Measurements from ENCODE around the gene MRGPRF. TPM values are rescaled to one million over a fixed set of nuclear protein-coding genes. Genes with fewer than 3 reads are reported as not detected.

The MRGPRF gene
- total RNA-seq, 2 donors from 2014 or later, result 10.8 to 17.6 TPM

DNA sequence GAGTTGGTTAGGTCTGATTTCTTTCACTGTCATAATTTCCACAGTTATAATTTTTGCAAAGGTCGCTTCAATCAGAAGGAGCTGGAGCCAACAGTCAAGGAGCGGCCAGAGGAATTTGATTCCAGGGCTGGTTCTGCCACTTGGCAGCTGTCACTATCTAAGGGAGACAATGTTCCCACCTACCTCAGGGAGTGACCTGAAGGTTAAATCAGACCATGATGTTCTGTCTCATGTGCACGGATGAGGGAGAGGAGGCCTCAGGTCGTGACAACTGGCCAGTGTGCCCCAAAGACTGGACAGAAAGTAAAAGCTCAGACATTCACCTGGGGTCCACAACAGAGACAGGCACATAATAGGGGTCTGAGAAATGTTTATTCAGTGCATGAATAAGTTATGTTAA is 39.8 kb downstream of the MRGPRF start:
- Histone ChIP-seq H3K36me3 (no peaks in the 10 kb centered on the region), H3K9me3 (no peaks in the 10 kb centered on the region), H3K27me3 (no peaks in the 10 kb centered on the region), H3K4me1 (peaks cover 0 to 1% of the 10 kb centered on the region in 2 donors), H3K4me3 (no peak overlapping the region), H3K27ac (no peak overlapping the region)
- DNase-seq (ENCODE audit: low spot score), result no peak
- TF ChIP-seq, protein P1, sequence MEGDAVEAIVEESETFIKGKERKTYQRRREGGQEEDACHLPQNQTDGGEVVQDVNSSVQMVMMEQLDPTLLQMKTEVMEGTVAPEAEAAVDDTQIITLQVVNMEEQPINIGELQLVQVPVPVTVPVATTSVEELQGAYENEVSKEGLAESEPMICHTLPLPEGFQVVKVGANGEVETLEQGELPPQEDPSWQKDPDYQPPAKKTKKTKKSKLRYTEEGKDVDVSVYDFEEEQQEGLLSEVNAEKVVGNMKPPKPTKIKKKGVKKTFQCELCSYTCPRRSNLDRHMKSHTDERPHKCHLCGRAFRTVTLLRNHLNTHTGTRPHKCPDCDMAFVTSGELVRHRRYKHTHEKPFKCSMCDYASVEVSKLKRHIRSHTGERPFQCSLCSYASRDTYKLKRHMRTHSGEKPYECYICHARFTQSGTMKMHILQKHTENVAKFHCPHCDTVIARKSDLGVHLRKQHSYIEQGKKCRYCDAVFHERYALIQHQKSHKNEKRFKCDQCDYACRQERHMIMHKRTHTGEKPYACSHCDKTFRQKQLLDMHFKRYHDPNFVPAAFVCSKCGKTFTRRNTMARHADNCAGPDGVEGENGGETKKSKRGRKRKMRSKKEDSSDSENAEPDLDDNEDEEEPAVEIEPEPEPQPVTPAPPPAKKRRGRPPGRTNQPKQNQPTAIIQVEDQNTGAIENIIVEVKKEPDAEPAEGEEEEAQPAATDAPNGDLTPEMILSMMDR (IDR thresholded peaks at IDR 0.05), result no peak

DNA sequence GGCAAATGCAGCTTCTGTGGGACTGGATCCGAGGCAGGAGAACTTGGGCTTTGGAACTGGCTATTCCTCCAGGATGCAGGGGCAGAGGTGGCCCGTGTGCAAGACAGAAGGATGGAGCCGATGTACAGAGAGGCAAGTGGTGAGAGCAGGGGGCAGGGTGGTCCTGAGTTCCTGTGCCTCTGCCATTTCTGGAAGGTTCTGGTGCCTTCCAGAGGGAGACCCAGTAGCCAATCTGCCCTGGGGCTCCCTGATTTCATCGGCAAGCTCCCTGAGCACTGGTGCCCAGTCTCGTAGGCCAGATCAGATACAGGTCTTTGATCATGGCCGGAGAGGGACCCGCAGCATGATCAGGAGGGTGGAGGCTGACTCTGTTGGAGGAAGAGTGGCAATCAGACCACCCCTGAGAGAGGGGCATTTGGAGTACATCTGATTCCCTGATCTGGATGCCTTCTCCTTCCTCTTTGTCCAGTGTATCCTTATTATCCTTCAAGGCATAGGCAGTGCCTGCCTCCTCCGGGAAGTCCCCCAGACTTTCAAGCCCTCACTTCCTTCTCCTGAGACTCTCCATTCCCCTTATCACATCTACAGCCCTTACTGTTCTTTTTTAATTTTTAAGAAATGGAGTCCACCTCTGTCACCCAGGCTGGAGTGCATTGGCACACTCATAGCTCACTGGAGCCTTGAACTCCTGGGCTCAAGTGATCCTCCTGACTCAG is 42.0 kb downstream of the MRGPRF start:
- Histone ChIP-seq H3K4me3 (no peak overlapping the region), H3K27me3 (no peaks in the 10 kb centered on the region), H3K9me3 (no peaks in the 10 kb centered on the region), H3K4me1 (no peaks in the 10 kb centered on the region), H3K36me3 (no peaks in the 10 kb centered on the region), H3K27ac (no peak overlapping the region)
- no peak for DNase-seq (ENCODE audit: low spot score)
- TF ChIP-seq, protein P1 (IDR thresholded peaks at IDR 0.05), result no peak

DNA sequence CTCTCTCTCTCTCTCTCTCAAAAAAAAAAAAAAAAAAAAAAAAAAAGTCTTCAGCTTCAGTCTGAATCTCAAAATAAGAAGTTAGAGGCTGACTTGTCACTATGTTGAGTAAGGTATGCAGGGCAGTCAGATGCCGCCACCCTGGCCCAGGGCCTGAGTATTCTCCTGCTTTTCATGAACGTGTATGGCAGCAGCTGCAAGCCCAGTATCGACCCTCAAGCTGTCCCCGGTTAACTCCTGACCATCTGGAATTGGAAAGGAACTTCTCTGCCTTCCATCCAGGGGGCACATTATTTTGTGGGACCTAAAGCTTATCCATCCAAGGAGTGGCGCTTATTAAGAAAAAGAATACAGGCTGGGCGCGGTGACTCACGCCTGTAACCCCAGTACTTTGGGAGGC is 43.7 kb downstream of the MRGPRF start:
- Histone ChIP-seq H3K36me3 (no peaks in the 10 kb centered on the region), H3K27me3 (no peaks in the 10 kb centered on the region), H3K4me1 (no peaks in the 10 kb centered on the region), H3K4me3 (no peak overlapping the region), H3K27ac (no peak overlapping the region), H3K9me3 (no peaks in the 10 kb centered on the region)
- no peak for DNase-seq (ENCODE audit: low spot score)
- TF ChIP-seq, protein P1 (IDR thresholded peaks at IDR 0.05), result no peak

DNA sequence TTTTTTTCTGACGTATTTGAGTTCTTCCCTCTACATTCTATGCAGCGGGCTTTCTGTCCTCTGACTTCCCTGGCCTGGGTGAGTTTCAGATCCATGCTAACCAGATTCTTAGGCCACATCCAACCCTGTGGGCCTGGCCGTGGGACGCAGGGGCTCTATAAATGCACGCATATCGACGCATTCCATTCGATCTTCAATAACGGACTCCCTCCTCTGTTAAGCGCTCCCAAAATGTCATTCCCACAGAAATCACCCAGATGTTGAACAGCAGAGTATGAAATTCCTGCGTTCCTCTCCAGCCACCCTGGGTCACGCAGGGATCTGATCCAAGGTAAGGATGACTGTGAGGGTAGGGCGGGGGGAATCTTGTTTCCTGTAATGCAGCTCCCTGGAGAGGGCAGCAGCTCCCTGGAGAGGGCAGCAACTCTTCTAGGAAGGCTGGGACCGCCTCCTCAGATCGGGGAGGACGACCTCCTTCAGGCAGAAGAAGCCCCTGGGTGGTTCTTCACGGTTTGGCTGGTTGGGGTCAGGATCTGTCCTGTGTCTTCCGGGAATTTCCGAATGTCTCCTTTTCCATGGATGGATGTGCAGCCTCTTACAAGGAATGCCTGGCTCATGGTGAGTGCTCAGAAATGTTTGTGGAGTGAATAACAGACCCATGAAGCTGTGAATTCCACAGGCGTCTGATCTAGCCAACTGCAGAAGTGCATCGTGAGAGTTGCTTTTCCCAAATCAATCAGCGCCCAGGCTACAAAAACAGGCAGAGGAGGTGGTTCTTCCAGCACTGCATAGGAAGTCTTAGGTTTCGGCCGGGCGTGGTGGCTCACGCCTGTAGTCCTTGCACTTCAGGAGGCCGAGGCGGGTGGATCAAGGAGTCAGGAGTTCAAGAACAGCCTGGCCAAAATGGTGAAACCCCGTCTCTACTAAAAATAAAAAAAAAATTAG is 44.5 kb downstream of the MRGPRF start:
- DNase-seq (ENCODE audit: low spot score), result no peak
- Histone ChIP-seq H3K9me3 (no peaks in the 10 kb centered on the region), H3K36me3 (no peaks in the 10 kb centered on the region), H3K4me3 (no peak overlapping the region), H3K27me3 (no peaks in the 10 kb centered on the region), H3K4me1 (no peaks in the 10 kb centered on the region), H3K27ac (no peak overlapping the region)
- TF ChIP-seq, protein P1 (IDR thresholded peaks at IDR 0.05), result no peak

DNA sequence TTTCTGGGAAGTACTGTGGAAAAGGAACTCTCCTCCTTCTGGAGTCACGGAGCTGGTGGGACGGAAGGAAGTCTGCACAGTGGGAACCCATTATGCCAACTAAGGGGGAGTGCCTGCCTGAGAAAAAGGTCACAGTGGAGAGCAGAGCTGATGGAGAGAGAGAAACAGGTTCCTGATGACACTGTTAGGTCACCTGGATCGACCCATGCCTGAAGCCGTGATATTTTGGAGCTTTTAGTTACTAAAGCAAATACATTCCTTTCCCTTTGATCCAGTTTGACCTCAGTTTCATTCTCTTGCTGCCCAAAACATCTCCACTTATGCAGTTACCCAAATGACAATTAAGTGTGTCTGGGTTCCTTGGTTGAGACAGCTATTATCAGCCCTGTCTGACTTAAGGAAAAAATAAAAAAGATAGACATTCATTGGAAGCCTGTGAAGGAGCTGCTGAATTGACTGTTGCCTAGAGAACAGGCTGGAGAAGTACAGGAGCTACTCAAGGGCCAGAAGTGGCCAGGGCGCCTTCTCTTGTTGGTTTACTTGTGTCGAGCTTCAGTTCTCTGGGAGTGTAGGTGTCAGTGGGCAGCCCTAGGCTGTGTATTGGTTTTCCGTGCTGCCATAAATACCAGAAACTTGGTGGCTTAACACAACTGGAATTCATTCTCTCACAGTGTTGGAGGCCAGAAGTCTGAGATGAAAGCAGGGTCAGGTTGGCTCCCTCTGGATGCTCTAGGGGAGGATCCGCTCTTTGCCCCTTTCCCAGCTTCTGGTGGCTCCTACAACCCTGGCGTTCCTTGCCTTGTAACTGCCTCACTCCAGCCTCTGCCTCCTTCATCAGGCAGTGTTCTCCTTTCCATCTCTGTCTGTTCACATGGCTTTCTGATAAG is 45.9 kb downstream of the MRGPRF start:
- H3K27ac ChIP-seq, result no peak overlapping the region
- no peak for DNase-seq (ENCODE audit: low spot score)
- no peaks in the 10 kb centered on the region for H3K4me1 ChIP-seq
- no peaks in the 10 kb centered on the region for H3K36me3 ChIP-seq
- no peaks in the 10 kb centered on the region for H3K9me3 ChIP-seq
- TF ChIP-seq, protein P1 (IDR thresholded peaks at IDR 0.05), result no peak
- no peaks in the 10 kb centered on the region for H3K27me3 ChIP-seq
- H3K4me3 ChIP-seq, result no peak overlapping the region

Measured in right atrium auricular region (tissue), 2 donors.